ENCODE results near the gene CLDN16. TPM values are rescaled to one million over a fixed set of nuclear protein-coding genes. Genes with fewer than 3 reads are reported as not detected.

CLDN16 gene
- total RNA-seq, 1 donor from 2014 or later, result 1.6 TPM

- FAIRE-seq, result no peak
- DNase-seq (ENCODE audit: low spot score in 2 of 2), result no peak
These were observed 45.7 kb downstream of the CLDN16 start for GRCh38 chr3:190433626-190434025.

GRCh38 chr3:190435618-190436017 lies 47.7 kb downstream of the CLDN16 start:
- DNase-seq (ENCODE audit: low spot score in 2 of 2) (no peak), FAIRE-seq (no peak)

- no peak for DNase-seq (ENCODE audit: low spot score in 2 of 2)
- no peak for FAIRE-seq
These were observed 48.4 kb downstream of the CLDN16 start for GRCh38 chr3:190436331-190436730.

- FAIRE-seq, result no peak
- DNase-seq (ENCODE audit: low spot score in 2 of 2), result no peak
These were observed 54.3 kb downstream of the CLDN16 start for GRCh38 chr3:190442240-190442639.

GRCh38 chr3:190443257-190443656 lies 55.3 kb downstream of the CLDN16 start:
- no peak for FAIRE-seq

GRCh38 chr3:190444006-190444405 lies 56.0 kb downstream of the CLDN16 start:
- DNase-seq (ENCODE audit: low spot score in 2 of 2) (no peak), FAIRE-seq (no peak)

More at GRCh38 chr3:190443257-190443656, 55.3 kb downstream of the CLDN16 start:
- DNase-seq (ENCODE audit: low spot score in 2 of 2), result no peak

GRCh38 chr3:190444576-190445145 lies 56.7 kb downstream of the CLDN16 start:
- DNase-seq (ENCODE audit: low spot score in 2 of 2) (no peak), FAIRE-seq (no peak)

GRCh38 chr3:190446573-190447279 lies 58.8 kb downstream of the CLDN16 start:
- FAIRE-seq (no peak), DNase-seq (ENCODE audit: low spot score in 2 of 2) (no peak)

GRCh38 chr3:190448256-190448655 lies 60.3 kb downstream of the CLDN16 start:
- FAIRE-seq, result no peak

GRCh38 chr3:190449801-190450200 lies 61.8 kb downstream of the CLDN16 start, which contains the start of gene TMEM207:
Gene TMEM207 (minus strand): TSS chr3:190449901. CDS start chr3:190449809, 92 bp downstream.
- DNase-seq (ENCODE audit: low spot score in 2 of 2) (no peak), FAIRE-seq (no peak)

More at GRCh38 chr3:190448256-190448655, 60.3 kb downstream of the CLDN16 start:
- DNase-seq (ENCODE audit: low spot score in 2 of 2), result no peak

- FAIRE-seq, result no peak
These were observed 67.9 kb downstream of the CLDN16 start for GRCh38 chr3:190455828-190456227.

GRCh38 chr3:190456770-190457169 lies 68.8 kb downstream of the CLDN16 start:
- FAIRE-seq (no peak), DNase-seq (ENCODE audit: low spot score in 2 of 2) (no peak)

More at GRCh38 chr3:190455828-190456227, 67.9 kb downstream of the CLDN16 start:
- DNase-seq (ENCODE audit: low spot score in 2 of 2), result no peak

- FAIRE-seq (no peak), DNase-seq (ENCODE audit: low spot score in 2 of 2) (no peak)
These were observed 70.1 kb downstream of the CLDN16 start for GRCh38 chr3:190458040-190458439.

Other genes starting within 250 kb of the CLDN16 start
- 4.1 TPM for gene CLDN1, start 65.7 kb upstream of the CLDN16 start, total RNA-seq
- gene TMEM207, start 61.7 kb downstream of the CLDN16 start, total RNA-seq, result not detected
- gene IL1RAP, start 125.9 kb downstream of the CLDN16 start, total RNA-seq, result 13.9 TPM